Epithelial cell of esophagus (primary cell): Measurements from ENCODE around the gene DCDC2.

Experiments
- DNase-seq: peaks from one replicate; pipeline ENCODE4 v3.0.0; 2010; ENCODE audit warnings: low read depth
- H3K4me3 ChIP-seq: 2 replicates; pipeline ENCODE4 v1.5.1; 2011; ENCODE audit warnings: mild to moderate bottlenecking, low read length, control low read depth
- CTCF ChIP-seq: IDR thresholded peaks from 2 replicates; pipeline ENCODE4 v1.5.1; 2011; ENCODE audit warnings: low read depth, mild to moderate bottlenecking, low read length, control low read depth, inconsistent platforms; ENCODE audit not compliant: insufficient read depth; ENCODE audit errors: missing control alignments

Gene DCDC2

GRCh38 chr6:24193364-24193763 is 164.5 kb downstream of the DCDC2 start:
- no peak for TF ChIP-seq CTCF
- no peak overlapping the region for H3K4me3 ChIP-seq

DNA sequence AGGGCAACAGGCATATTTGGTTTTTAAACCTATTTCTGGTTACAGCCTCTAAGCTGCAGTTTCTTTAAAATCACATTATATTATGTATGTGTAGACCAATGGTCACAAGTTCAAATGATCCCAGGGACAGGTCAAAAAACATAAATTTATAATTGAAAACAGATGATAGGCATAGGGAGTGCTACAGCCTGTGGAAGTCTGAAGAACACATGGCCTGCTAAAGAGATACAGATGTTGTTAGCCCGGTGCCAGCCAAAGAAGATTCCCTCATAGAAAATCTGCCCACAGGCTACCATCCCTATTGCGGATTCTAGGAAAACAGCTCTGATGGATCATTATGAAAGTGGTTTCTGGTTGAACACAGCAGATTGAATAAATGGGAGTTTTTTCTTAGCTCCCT is 166.5 kb downstream of the DCDC2 start:
- no peak overlapping the region for H3K4me3 ChIP-seq
- TF ChIP-seq CTCF: no peak
- no peak for DNase-seq

More at GRCh38 chr6:24193364-24193763, 164.5 kb downstream of the DCDC2 start:
- DNase-seq: no peak

DNA sequence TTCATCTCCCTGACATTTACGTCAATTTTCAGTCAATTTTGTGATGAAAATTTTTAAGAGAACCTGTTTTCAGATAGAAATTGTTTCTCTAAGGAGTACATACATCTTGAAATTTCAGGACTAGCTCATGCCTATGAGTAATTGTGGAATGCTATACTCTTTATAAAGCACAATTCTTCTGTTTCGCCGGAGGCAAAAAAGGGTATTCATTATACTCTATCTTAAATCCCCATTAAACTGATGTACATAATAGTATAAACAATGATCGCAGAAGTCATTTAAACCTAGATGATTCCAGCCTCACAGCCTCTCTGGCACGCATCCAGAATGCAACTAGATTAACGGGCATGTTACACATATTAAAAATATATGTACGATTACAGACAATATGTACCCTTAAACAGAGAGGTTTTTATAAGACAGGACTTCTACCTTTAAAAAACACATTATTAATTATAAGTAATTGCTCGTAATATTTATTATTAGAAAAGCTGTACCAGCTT is 169.2 kb downstream of the DCDC2 start:
- DNase-seq: no peak
- no peak overlapping the region for H3K4me3 ChIP-seq
- TF ChIP-seq CTCF: no peak

DNA sequence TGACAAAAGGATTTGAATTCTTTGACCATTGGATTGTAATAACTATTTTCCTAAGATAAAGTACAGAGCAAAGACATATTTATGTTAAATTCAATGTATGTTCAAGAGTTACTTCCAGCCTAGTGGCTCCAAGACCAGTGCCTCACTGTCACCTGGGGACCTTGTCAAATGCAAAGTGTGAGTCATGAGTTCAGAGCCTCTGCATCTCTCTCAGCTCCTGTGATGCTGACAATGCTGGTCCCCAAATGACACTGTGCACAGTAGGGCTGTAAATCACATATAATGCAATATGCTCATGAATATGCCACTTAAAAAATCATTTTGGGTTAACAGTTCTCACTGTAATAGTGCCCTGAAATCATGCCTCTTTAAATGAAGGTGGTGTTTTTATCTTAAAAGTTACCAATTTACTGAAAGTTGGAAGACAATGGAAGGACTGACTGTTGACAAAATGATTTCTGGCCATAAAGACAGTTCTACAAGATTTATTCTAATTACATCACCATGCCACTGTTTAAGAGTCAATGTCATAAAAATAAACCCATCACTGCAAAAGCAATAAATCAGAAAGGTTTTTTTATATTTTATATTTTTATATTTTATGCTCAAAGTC is 169.8 kb downstream of the DCDC2 start:
- TF ChIP-seq CTCF: no peak
- DNase-seq: no peak
- H3K4me3 ChIP-seq: no peak overlapping the region

- DNase-seq: no peak
- TF ChIP-seq CTCF: no peak
These were observed 171.5 kb downstream of the DCDC2 start for GRCh38 chr6:24186349-24186748.

DNA sequence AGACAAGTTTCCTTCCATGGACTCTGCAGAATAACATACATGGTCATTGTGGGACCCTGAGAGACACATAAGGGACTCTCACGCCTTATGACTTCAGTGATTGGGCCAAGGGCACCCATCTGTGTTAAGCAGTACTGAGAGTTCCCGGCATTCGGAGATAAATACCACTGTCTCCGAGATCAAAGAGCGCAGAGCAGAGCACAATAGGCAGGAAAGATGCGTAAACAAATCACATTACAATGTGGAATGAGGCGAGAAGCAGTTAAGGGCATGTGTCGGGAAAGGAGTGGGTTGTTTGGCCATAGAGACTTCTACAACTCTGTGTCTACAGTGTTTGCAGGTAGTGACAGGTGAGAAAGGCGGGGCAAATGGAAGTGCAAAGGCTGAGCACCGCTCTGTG is 174.3 kb downstream of the DCDC2 start:
- DNase-seq: no peak
- H3K4me3 ChIP-seq: no peak overlapping the region
- no peak for TF ChIP-seq CTCF

More at GRCh38 chr6:24186349-24186748, 171.5 kb downstream of the DCDC2 start:
- H3K4me3 ChIP-seq: no peak overlapping the region

DNA sequence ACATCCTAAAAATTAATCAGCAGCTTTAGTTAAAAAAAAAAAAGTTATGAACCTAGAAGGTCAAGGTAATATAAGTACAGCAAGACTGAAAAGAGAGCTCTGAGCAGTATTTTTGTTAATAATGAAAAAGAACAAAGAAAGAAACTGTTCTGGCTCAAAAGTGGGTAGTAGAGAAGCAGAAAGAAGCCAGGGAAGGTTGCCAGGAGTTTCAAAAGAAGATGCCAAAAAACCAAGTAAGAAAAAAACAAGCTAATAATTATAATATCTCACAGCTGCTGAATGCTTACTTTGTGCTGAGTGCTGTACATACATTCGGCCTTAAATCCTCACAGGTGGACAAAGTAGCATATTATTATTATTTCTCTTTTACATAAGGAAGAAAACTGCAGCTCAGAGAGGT is 200.0 kb downstream of the DCDC2 start:
- no peak for DNase-seq
- no peak for TF ChIP-seq CTCF
- no peak overlapping the region for H3K4me3 ChIP-seq
